Retinal pigment epithelial cell (primary cell): ENCODE results near the gene ERCC6L.

Source experiments
- DNase-seq: peaks from one replicate; pipeline ENCODE4 v3.0.0-alpha.2; 2010; ENCODE audit warnings: low read depth
- H3K4me3 ChIP-seq: 2 replicates; pipeline ENCODE4 v1.5.1; 2011; ENCODE audit warnings: mild to moderate bottlenecking, low read length, control low read depth, moderate library complexity
- TF ChIP-seq, protein P1 (sequence below): conservative IDR thresholded peaks from 2 replicates; pipeline ENCODE4 v1.5.1; 2011; ENCODE audit warnings: low read depth, low read length, control low read depth, inconsistent platforms

ERCC6L gene

DNA sequence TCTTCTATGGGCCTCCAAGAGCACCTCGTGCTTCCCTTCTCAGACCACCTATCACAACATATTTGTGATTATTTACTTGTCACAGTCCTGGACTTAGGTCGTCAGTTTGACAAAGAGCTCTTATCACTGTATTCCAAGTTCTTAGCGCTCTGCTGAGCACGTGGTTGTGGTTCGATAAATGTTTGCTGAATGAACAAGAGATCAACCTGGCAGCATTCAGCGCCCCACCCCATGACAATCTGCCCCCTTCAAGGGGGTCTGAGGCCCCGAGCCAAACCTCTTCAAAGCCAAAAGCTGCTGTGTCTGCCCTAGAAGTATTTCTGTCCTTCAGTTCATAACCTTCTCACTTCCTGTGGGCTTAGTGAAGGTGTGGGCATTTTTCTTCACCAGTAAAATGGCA is 23.2 kb upstream of the ERCC6L start:
- TF ChIP-seq, protein P1, sequence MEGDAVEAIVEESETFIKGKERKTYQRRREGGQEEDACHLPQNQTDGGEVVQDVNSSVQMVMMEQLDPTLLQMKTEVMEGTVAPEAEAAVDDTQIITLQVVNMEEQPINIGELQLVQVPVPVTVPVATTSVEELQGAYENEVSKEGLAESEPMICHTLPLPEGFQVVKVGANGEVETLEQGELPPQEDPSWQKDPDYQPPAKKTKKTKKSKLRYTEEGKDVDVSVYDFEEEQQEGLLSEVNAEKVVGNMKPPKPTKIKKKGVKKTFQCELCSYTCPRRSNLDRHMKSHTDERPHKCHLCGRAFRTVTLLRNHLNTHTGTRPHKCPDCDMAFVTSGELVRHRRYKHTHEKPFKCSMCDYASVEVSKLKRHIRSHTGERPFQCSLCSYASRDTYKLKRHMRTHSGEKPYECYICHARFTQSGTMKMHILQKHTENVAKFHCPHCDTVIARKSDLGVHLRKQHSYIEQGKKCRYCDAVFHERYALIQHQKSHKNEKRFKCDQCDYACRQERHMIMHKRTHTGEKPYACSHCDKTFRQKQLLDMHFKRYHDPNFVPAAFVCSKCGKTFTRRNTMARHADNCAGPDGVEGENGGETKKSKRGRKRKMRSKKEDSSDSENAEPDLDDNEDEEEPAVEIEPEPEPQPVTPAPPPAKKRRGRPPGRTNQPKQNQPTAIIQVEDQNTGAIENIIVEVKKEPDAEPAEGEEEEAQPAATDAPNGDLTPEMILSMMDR: no peak
- no peak overlapping the region for H3K4me3 ChIP-seq
- DNase-seq: no peak

DNA sequence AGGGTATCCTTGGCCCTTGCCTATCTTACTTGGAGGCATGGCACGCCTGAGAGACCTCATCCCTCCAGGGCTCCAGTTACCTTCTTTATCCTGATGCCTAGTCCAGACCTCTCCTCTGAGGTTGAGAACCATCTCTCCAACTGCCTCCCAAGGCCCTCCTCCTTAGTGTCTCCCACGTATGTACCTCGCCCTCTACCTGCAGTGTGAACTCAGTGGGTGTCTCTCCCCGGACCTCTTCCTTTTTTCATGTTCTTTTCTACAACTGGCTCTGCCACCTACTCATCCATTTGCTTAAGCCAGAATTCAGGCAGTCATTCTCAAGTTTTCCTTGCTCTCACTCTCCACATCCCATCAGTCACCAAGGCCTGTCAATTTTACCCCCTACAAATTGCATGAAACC is 21.6 kb upstream of the ERCC6L start:
- H3K4me3 ChIP-seq: no peak overlapping the region
- DNase-seq: no peak
- TF ChIP-seq, protein P1: no peak

DNA sequence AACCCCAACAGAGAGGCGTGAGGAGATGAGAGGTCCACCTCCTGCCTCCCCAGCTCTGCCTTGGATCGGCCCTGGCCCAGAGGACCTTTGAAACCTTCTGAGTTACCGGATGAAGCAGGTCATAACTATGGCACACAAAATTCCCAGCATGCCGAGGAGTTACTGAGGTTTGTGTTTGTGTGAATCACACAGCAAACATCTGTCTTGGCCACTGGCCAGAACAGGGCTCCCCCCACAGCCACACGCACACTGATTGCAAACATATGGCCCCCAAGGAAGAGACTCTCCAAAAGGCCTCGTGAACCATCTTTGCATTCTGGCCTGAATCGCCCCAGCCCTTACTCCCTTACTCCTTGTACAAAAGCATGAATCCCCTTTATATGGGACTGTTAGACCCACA is 19.3 kb upstream of the ERCC6L start:
- TF ChIP-seq, protein P1: no peak
- DNase-seq: no peak
- H3K4me3 ChIP-seq: no peak overlapping the region

DNA sequence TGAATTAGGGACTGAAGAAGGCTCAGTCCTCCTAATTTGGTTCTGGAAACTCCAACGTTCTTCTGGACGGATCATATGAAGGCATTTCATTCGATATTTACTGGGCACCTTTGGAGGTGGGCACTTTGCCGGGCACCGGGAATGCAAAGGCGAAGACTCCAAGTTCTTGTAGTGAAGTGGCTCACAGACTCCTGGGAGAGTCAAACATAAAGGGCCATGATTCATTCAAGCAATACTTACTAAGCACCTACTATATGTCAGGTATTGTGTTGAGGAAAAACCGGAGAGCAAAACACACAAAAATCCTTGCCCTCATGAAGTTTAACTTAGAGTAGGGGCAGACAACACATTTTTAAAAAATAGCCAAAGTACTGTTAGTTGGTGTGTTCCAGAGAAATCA is 17.0 kb upstream of the ERCC6L start:
- DNase-seq: no peak
- H3K4me3 ChIP-seq: no peak overlapping the region
- TF ChIP-seq, protein P1: no peak

DNA sequence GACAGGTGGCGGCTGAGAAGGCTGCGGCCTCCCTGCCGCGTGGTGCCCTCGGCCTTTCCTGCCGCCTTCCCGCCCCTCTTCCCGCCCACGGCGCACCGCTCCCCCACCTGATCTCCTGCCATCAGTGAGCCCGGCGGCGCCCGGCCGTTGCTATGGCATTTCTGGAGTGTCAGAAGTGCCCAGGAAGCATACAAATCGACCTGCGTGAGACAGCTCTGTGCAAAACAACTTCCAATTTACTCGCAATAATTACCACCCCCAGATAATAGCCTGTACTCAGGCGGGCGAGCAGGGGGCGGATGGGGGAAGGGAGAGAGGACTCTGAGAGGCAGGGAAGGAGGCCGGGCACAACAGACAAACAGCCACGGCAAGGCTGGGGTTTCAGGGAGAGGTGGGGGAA is 16.6 kb upstream of the ERCC6L start:
- DNase-seq: no peak
- peak overlapping the region; percentile 14 for H3K4me3 ChIP-seq
- TF ChIP-seq, protein P1: no peak

DNA sequence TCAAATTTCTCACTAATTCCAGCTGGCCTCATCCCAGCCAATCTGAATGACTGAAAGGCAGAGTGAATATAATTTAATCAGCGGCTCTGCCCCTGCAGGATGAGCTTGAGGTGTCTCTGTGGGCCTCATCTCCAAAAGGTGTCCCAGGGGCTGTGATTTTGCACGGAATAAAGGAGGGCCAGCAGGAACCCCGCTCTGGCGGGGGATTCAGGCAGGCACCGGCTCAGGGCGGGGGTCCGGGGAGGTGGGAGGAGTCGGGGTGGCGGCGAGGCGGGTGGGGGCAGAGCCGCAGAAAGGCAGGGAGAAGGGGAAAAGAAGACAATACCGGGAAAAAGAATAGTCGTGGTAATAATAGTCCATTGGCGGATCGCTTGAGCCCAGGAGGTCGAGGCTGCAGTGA is 16.0 kb upstream of the ERCC6L start:
- DNase-seq: no peak
- H3K4me3 ChIP-seq: no peak overlapping the region
- TF ChIP-seq, protein P1: no peak

DNA sequence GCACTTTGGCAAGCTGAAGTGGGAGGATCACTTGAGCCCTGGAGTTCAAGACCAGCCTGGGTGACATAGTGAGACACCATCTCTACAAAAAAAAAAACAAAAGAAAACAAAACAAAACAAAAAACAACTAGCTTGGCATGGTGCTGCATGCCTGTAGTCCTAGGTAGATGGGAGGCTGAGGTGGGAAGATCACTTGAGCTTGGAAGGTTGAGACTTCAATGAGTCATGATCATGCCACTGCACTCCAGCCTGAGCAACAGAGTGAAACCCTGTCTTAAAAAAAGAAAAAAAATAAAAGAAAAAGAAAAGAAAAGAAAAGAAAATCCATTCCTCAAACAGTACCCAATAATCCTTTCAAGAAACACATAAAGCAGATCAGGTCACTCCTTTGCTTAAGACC is 14.9 kb upstream of the ERCC6L start:
- DNase-seq: no peak
- H3K4me3 ChIP-seq: no peak overlapping the region
- TF ChIP-seq, protein P1: no peak
